Measurements from ENCODE around the gene ZNF205. TPM values are rescaled to one million over a fixed set of nuclear protein-coding genes. Genes with fewer than 3 reads are reported as not detected.
"Not testable (repeated sequence)": the region's sequence is repeated elsewhere in the genome, so short reads cannot be mapped to it uniquely, and the experiment has no call there.

Gene ZNF205
- total and polyA plus RNA-seq, 2 of the 4 experiments (the other 2 are of a cell fraction): 8.2 to 12.7 TPM

DNA sequence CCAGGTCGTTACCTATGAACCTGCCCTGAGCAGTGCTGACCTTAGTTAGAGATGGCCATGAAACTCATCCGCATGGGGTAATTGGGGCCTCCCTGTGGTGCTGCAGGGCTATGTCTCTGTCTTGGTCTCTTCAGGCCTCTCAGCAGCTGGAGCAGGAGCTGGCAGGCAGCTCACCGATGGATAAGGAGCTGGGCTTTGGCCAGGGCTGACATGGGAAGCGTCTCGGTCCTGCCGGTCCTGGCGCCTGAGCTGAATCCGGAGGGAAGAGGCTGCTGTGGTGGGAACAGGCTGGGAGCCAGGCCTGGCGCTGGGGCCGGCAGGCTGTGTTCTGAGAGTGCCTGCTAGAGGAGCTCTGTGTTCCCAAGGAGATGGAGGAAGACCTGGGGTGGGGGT, 36.9 kb upstream of the ZNF205 start:
- no peak overlapping the region for H2AK5ac ChIP-seq (ENCODE audit: low read depth, low read length)
- in situ Hi-C loops (cut with MboI; ENCODE audit: low sequenced_read_pairs): no loop called here
- ChIA-PET POLR2A (ENCODE audit: unreplicated experiment) (no interaction called here), CTCF (interaction anchor here (1.1 kb wide), 1 partner anchor 17 kb away, joined by 4 read pairs; no protein-coding TSS in a partner anchor)
- no peak overlapping the region for H2AK9ac ChIP-seq (replicated peaks; ENCODE audit: low read depth, low read length, poor library complexity)
- H2BK120ac ChIP-seq (ENCODE audit: low read depth, low read length): no peak overlapping the region
- no peak overlapping the region for H2BK5ac ChIP-seq (ENCODE audit: low read depth, low read length, poor library complexity, severe bottlenecking)
- no peak overlapping the region for H3K23ac ChIP-seq (ENCODE audit: low read depth, low read length)
- H2AFZ ChIP-seq (replicated peaks; ENCODE audit: low read length, poor library complexity): no peak overlapping the region
- 11% methylated on average over 3 of the region's 10 CpGs; no CpG with 5 or more reads in 1 of the 2 experiments for WGBS, 2 experiments (ENCODE audit: extremely low coverage in 2 of 2, insufficient read length in 1 of 2)
- no peak overlapping the region for H3K18ac ChIP-seq (ENCODE audit: low read depth, low read length)
- H2BK15ac ChIP-seq (ENCODE audit: low read depth, low read length): no peak overlapping the region
- H3K14ac ChIP-seq (replicated peaks; ENCODE audit: low read depth, low read length): no peak overlapping the region
- ATAC-seq (ENCODE audit: low read depth) (no peak), DNase-seq (no peak)
- H3K27ac ChIP-seq (ENCODE audit: insufficient read depth, low read length): no peak overlapping the region
- no TSS peak for BruUV-seq (replicated peaks)
- no peaks in the 10 kb centered on the region for H3K79me1 ChIP-seq (ENCODE audit: low read depth in 1 of 2, low read length in 2 of 2)
- H4K91ac ChIP-seq (ENCODE audit: insufficient read depth, low read depth, low read length): no peak overlapping the region
- no peaks in the 10 kb centered on the region for H3K9me3 ChIP-seq (ENCODE audit: control insufficient read depth, insufficient read depth, low read length)
- no peak overlapping the region for H2BK20ac ChIP-seq (ENCODE audit: low read depth, low read length)
- peaks cover 6% of the 10 kb centered on the region; the same call in 1 of the 2 replicates for H3K9me1 ChIP-seq (ENCODE audit: insufficient read depth, low read length)
- no peaks in the 10 kb centered on the region for H3K4me1 ChIP-seq (ENCODE audit: control insufficient read depth, insufficient read depth, low read length)
- TF ChIP-seq BHLHE40 (IDR thresholded peaks at IDR 0.05; ENCODE audit: low read depth, low read length) (no peak), RAD21 (IDR thresholded peaks at IDR 0.05; ENCODE audit: low read length) (no peak)
- H4K8ac ChIP-seq (ENCODE audit: low read depth in 2 of 2, low read length in 2 of 2): no peak overlapping the region
- no peak overlapping the region for H3K56ac ChIP-seq (ENCODE audit: extremely low read depth, insufficient read depth, low read length)
- H3K4me2 ChIP-seq (ENCODE audit: low read depth, low read length): no peak overlapping the region
- intact Hi-C loops (cut with micrococcal nuclease): no loop called here
- no peaks in the 10 kb centered on the region for H4K20me1 ChIP-seq (ENCODE audit: insufficient read depth, low read length)
- no peak overlapping the region for H3K4me3 ChIP-seq (ENCODE audit: insufficient read depth, low read depth, low read length)
- no peaks in the 10 kb centered on the region for H3K36me3 ChIP-seq (ENCODE audit: control insufficient read depth, insufficient read depth, low read length)
- H4K5ac ChIP-seq (ENCODE audit: low read depth, low read length): no peak overlapping the region
- no peak overlapping the region for H3K4ac ChIP-seq (ENCODE audit: low read depth, low read length)
- H3K27me3 ChIP-seq (ENCODE audit: control insufficient read depth, insufficient read depth, low read length): peaks cover 53% of the 10 kb centered on the region
- dilution Hi-C loops (cut with HindIII; ENCODE audit: low sequenced_read_pairs, unreplicated experiment): no loop called here
- H3K9ac ChIP-seq (ENCODE audit: low read depth, low read length): no peak overlapping the region

- H2AK5ac ChIP-seq (ENCODE audit: low read depth, low read length); H3K23ac ChIP-seq (ENCODE audit: low read depth, low read length); intact Hi-C loops (cut with micrococcal nuclease); H3K9me1 ChIP-seq (ENCODE audit: insufficient read depth, low read length); DNase-seq; H3K4me2 ChIP-seq (ENCODE audit: low read depth, low read length); H4K8ac ChIP-seq (ENCODE audit: low read depth in 2 of 2, low read length in 2 of 2); H3K4ac ChIP-seq (ENCODE audit: low read depth, low read length); H3K4me3 ChIP-seq (ENCODE audit: insufficient read depth, low read depth, low read length); H3K27ac ChIP-seq (ENCODE audit: insufficient read depth, low read length); H2AFZ ChIP-seq (replicated peaks; ENCODE audit: low read length, poor library complexity); ATAC-seq (ENCODE audit: low read depth); H3K9ac ChIP-seq (ENCODE audit: low read depth, low read length); H4K5ac ChIP-seq (ENCODE audit: low read depth, low read length); in situ Hi-C loops (cut with MboI; ENCODE audit: low sequenced_read_pairs); H4K91ac ChIP-seq (ENCODE audit: insufficient read depth, low read depth, low read length); H3K9me3 ChIP-seq (ENCODE audit: control insufficient read depth, insufficient read depth, low read length); dilution Hi-C loops (cut with HindIII; ENCODE audit: low sequenced_read_pairs, unreplicated experiment); H3K14ac ChIP-seq (replicated peaks; ENCODE audit: low read depth, low read length); H3K36me3 ChIP-seq (ENCODE audit: control insufficient read depth, insufficient read depth, low read length); H3K4me1 ChIP-seq (ENCODE audit: control insufficient read depth, insufficient read depth, low read length); CTCF ChIA-PET; H2BK20ac ChIP-seq (ENCODE audit: low read depth, low read length); H2AK9ac ChIP-seq (replicated peaks; ENCODE audit: low read depth, low read length, poor library complexity); H2BK120ac ChIP-seq (ENCODE audit: low read depth, low read length); H2BK15ac ChIP-seq (ENCODE audit: low read depth, low read length); H2BK5ac ChIP-seq (ENCODE audit: low read depth, low read length, poor library complexity, severe bottlenecking); H4K20me1 ChIP-seq (ENCODE audit: insufficient read depth, low read length); H3K79me1 ChIP-seq (ENCODE audit: low read depth in 1 of 2, low read length in 2 of 2); BruUV-seq (replicated peaks); H3K18ac ChIP-seq (ENCODE audit: low read depth, low read length); H3K56ac ChIP-seq (ENCODE audit: extremely low read depth, insufficient read depth, low read length): not testable (repeated sequence)
- peaks cover 56% of the 10 kb centered on the region for H3K27me3 ChIP-seq (ENCODE audit: control insufficient read depth, insufficient read depth, low read length)
- 83% methylated on average over 1 of the region's 6 CpGs; no CpG with 5 or more reads in 1 of the 2 experiments for WGBS, 2 experiments (ENCODE audit: extremely low coverage in 2 of 2, insufficient read length in 1 of 2)
- POLR2A ChIA-PET (ENCODE audit: unreplicated experiment): interaction anchor here (0.6 kb wide), 1 partner anchor 87 kb away, joined by 3 read pairs; no protein-coding TSS in a partner anchor
Observed at GRCh38 chr16:3075946-3076345, 36.4 kb upstream of the ZNF205 start.
